ENCODE measurements around the gene SLC17A1.

The SLC17A1 gene

DNA sequence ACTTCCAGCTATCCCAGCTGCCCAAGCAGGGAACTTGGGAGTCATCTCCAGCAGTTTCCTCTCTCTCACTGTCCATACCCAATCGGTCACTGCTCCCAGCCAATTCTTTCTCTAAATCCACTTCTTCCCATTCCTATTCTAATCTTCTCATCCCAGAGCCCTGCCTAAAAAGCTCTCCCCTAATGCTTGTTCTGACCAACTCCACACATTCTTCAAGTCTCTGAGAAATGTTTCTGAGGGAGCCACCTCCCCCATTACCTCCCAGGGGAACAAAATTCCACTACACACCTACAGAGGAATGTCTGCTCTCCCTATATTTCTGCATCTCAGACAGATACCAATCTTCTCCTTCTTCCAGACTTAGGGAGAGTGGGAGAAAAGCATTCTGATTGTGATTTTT lies 63.3 kb downstream of the SLC17A1 start:
- Histone ChIP-seq H3K9ac (ENCODE audit: low read depth, low read length, poor library complexity) (no peak overlapping the region), H2AK5ac (ENCODE audit: low read depth, low read length) (no peak overlapping the region), H3K27me3 (ENCODE audit: control insufficient read depth in 3 of 3, insufficient read depth in 3 of 3, low read depth in 1 of 3, low read length in 3 of 3) (no peaks in the 10 kb centered on the region), H2BK5ac (ENCODE audit: low read length) (no peak overlapping the region), H3K4me1 (ENCODE audit: control insufficient read depth in 2 of 2, insufficient read depth in 1 of 2, low read depth in 1 of 2, low read length in 2 of 2) (peaks cover 0 to 2% of the 10 kb centered on the region in 2 donors), H2BK15ac (ENCODE audit: low read length) (no peak overlapping the region), H3K27ac (replicated peaks; ENCODE audit: low read length) (no peak overlapping the region), H4K91ac (ENCODE audit: low read depth, low read length, poor library complexity) (no peak overlapping the region), H3K9me3 (replicated peaks in 1 of 2; ENCODE audit: control insufficient read depth in 2 of 2, insufficient read depth in 1 of 2, low read depth in 1 of 2, low read length in 2 of 2) (no peaks in the 10 kb centered on the region), H3K18ac (ENCODE audit: low read length) (no peak overlapping the region), H3K4me3 (ENCODE audit: low read length in 2 of 2) (no peak overlapping the region), H3K79me1 (ENCODE audit: low read depth, low read length) (no peaks in the 10 kb centered on the region), H3K36me3 (replicated peaks in 1 of 2; ENCODE audit: control insufficient read depth in 2 of 2, insufficient read depth in 2 of 2, low read length in 2 of 2) (no peaks in the 10 kb centered on the region), H2AFZ (ENCODE audit: low read length) (no peak overlapping the region), H2BK120ac (ENCODE audit: low read depth, low read length) (no peak overlapping the region), H3K4ac (ENCODE audit: low read length) (no peak overlapping the region), H2BK12ac (ENCODE audit: low read length) (no peak overlapping the region), H3K23ac (ENCODE audit: low read depth, low read length, poor library complexity) (no peak overlapping the region), H4K8ac (ENCODE audit: low read depth, low read length) (no peak overlapping the region), H3K4me2 (ENCODE audit: insufficient read depth, low read length, poor library complexity, severe bottlenecking) (no peak overlapping the region), H3K14ac (ENCODE audit: low read length) (no peak overlapping the region)
- no CpG with 5 or more reads among the region's 1 CpG for WGBS, 2 donors (ENCODE audit: extremely low coverage in 2 of 2, insufficient read length in 2 of 2, insufficient replicate concordance in 1 of 2)
- no peak for DNase-seq (ENCODE audit: low spot score)

DNA sequence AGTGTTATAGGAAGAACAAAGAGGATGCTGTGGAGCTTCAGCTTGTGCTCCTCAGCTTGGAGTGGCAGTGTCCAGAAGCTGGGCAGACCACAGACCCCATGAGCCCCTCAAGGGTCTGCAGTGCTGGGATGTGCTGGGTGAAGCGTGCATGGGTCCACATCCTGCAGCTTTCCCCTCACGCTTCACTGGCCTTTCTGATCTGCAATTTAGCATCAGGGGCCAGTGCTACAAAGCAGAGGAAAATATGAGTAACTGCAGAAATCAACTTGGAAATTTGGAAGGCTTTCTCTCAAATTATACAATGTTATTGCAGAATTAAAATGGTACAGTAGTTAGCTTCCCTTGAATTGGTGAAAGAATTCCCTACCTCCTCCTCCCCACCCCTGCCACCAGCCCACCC lies 67.2 kb downstream of the SLC17A1 start:
- Histone ChIP-seq H4K8ac (ENCODE audit: low read depth, low read length) (no peak overlapping the region), H2BK5ac (ENCODE audit: low read length) (no peak overlapping the region), H3K4me1 (ENCODE audit: control insufficient read depth in 2 of 2, insufficient read depth in 1 of 2, low read depth in 1 of 2, low read length in 2 of 2) (peaks cover 0 to 2% of the 10 kb centered on the region in 2 donors), H2AK5ac (ENCODE audit: low read depth, low read length) (no peak overlapping the region), H3K18ac (ENCODE audit: low read length) (peak overlapping the region; percentile 81), H3K4me2 (ENCODE audit: insufficient read depth, low read length, poor library complexity, severe bottlenecking) (no peak overlapping the region), H2BK120ac (ENCODE audit: low read depth, low read length) (no peak overlapping the region), H2BK15ac (ENCODE audit: low read length) (no peak overlapping the region), H3K4ac (ENCODE audit: low read length) (no peak overlapping the region), H2AFZ (ENCODE audit: low read length) (no peak overlapping the region), H3K79me1 (ENCODE audit: low read depth, low read length) (no peaks in the 10 kb centered on the region), H4K91ac (ENCODE audit: low read depth, low read length, poor library complexity) (no peak overlapping the region), H3K36me3 (replicated peaks in 1 of 2; ENCODE audit: control insufficient read depth in 2 of 2, insufficient read depth in 2 of 2, low read length in 2 of 2) (no peaks in the 10 kb centered on the region), H3K9ac (ENCODE audit: low read depth, low read length, poor library complexity) (no peak overlapping the region), H3K9me3 (replicated peaks in 1 of 2; ENCODE audit: control insufficient read depth in 2 of 2, insufficient read depth in 1 of 2, low read depth in 1 of 2, low read length in 2 of 2) (no peaks in the 10 kb centered on the region), H2BK12ac (ENCODE audit: low read length) (no peak overlapping the region), H3K27ac (replicated peaks; ENCODE audit: low read length) (no peak overlapping the region), H3K14ac (ENCODE audit: low read length) (no peak overlapping the region), H3K27me3 (ENCODE audit: control insufficient read depth in 3 of 3, insufficient read depth in 3 of 3, low read depth in 1 of 3, low read length in 3 of 3) (peaks cover 0 to 3% (median 0%) of the 10 kb centered on the region in 3 experiments), H3K4me3 (ENCODE audit: low read length in 2 of 2) (no peak overlapping the region), H3K23ac (ENCODE audit: low read depth, low read length, poor library complexity) (no peak overlapping the region)
- no peak for DNase-seq (ENCODE audit: low spot score)
- WGBS, 2 donors (ENCODE audit: extremely low coverage in 2 of 2, insufficient read length in 2 of 2, insufficient replicate concordance in 1 of 2) = no CpG with 5 or more reads among the region's 2 CpGs

DNA sequence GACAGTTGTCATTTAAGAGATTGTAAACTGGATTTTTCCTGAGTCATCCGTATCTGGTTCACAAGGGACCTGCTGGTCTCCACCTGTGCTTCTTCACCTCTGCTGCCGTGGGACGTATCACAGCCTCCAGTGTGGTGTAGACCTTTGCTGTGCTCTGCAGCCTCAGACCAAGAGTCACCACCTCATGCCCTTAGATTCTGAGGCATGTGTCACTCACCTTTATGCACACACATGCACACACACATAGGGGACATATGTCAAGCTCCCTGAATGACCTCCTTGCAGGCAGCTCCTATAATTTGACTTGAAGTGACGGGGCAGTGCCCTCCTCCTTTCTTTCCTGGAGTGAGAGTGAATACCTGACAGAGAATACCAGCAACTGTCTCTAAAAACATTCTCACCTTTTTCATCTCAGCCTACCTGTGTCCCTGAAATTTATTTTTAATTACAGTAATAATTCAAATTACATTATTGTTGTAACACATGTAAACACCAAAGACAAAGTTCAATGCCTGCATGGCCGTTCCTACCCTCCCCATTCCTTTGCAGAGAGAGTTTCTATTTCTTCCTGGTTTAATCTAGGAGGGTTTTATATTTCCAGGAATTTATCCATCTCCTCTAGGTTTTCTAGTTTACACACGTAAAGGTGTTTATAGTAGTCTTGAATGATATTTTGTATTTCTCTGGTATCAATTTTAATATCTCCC lies 73.8 kb downstream of the SLC17A1 start:
- no peak overlapping the region for H4K91ac ChIP-seq (ENCODE audit: low read depth, low read length, poor library complexity)
- H2AFZ ChIP-seq (ENCODE audit: low read length) = no peak overlapping the region
- peaks cover 0 to under 1% (median 0%) of the 10 kb centered on the region in 3 experiments for H3K27me3 ChIP-seq (ENCODE audit: control insufficient read depth in 3 of 3, insufficient read depth in 3 of 3, low read depth in 1 of 3, low read length in 3 of 3)
- H2BK15ac ChIP-seq (ENCODE audit: low read length) = no peak overlapping the region
- no peak for DNase-seq (ENCODE audit: low spot score)
- H3K14ac ChIP-seq (ENCODE audit: low read length) = no peak overlapping the region
- no peaks in the 10 kb centered on the region for H3K36me3 ChIP-seq (replicated peaks in 1 of 2; ENCODE audit: control insufficient read depth in 2 of 2, insufficient read depth in 2 of 2, low read length in 2 of 2)
- no CpG with 5 or more reads among the region's 6 CpGs for WGBS, 2 donors (ENCODE audit: extremely low coverage in 2 of 2, insufficient read length in 2 of 2, insufficient replicate concordance in 1 of 2)
- no peak overlapping the region for H3K27ac ChIP-seq (replicated peaks; ENCODE audit: low read length)
- no peaks in the 10 kb centered on the region for H3K9me3 ChIP-seq (replicated peaks in 1 of 2; ENCODE audit: control insufficient read depth in 2 of 2, insufficient read depth in 1 of 2, low read depth in 1 of 2, low read length in 2 of 2)
- H3K4me2 ChIP-seq (ENCODE audit: insufficient read depth, low read length, poor library complexity, severe bottlenecking) = no peak overlapping the region
- no peak overlapping the region for H3K4ac ChIP-seq (ENCODE audit: low read length)
- no peak overlapping the region for H2BK5ac ChIP-seq (ENCODE audit: low read length)
- H3K4me3 ChIP-seq (ENCODE audit: low read length in 2 of 2) = no peak overlapping the region
- no peak overlapping the region for H4K8ac ChIP-seq (ENCODE audit: low read depth, low read length)
- H2AK5ac ChIP-seq (ENCODE audit: low read depth, low read length) = no peak overlapping the region
- H2BK120ac ChIP-seq (ENCODE audit: low read depth, low read length) = no peak overlapping the region
- no peak overlapping the region for H2BK12ac ChIP-seq (ENCODE audit: low read length)
- no peaks in the 10 kb centered on the region for H3K79me1 ChIP-seq (ENCODE audit: low read depth, low read length)
- H3K4me1 ChIP-seq (ENCODE audit: control insufficient read depth in 2 of 2, insufficient read depth in 1 of 2, low read depth in 1 of 2, low read length in 2 of 2) = no peaks in the 10 kb centered on the region
- no peak overlapping the region for H3K23ac ChIP-seq (ENCODE audit: low read depth, low read length, poor library complexity)
- H3K18ac ChIP-seq (ENCODE audit: low read length) = no peak overlapping the region
- no peak overlapping the region for H3K9ac ChIP-seq (ENCODE audit: low read depth, low read length, poor library complexity)

DNA sequence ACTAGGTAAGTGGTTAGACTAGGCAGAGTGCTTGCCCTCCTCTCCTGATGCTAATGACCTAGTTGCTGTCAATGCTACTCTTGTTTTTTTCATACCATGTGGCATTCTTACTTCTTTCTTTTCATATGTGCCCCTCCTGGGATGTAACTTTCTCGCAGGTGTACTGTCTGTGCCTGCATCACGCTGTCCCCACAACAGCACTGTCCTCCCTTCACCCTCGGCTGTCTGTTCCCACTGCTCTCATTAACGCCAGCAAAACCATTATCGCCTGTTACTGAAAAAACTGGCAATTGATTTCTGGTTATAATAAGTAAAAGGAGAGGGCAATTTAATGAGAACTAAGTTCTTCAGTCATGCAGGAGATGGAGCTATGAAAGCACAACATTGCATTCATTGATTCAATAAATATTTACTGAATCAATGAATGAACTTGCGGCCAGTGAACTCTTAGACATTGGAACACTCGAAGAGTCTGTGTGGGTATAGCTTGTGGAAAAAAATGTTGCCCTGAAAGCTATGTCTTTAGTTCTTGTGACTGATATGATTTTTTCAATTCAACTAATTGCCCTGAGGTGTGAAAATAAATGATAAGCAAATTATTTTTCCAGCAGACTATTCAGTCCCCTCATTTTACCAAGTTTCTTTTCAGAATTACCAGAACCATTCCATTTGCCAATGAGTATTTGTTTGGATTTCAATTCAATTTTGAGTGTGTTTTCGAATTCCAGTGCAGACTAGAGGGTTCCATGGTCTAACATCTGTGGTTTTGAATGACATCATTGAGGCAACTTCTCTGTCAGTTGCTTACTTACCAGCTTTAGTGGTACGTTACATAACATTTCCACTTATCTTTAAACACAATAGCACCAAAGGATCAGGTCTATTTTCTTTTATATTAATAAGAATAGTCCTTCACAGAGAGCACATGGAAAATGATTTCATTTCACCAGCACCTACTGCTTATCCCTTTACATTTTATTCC lies 75.2 kb downstream of the SLC17A1 start:
- H3K14ac ChIP-seq (ENCODE audit: low read length) = no peak overlapping the region
- no CpG with 5 or more reads among the region's 9 CpGs for WGBS, 2 donors (ENCODE audit: extremely low coverage in 2 of 2, insufficient read length in 2 of 2, insufficient replicate concordance in 1 of 2)
- no peak overlapping the region for H2BK12ac ChIP-seq (ENCODE audit: low read length)
- no peaks in the 10 kb centered on the region for H3K4me1 ChIP-seq (ENCODE audit: control insufficient read depth in 2 of 2, insufficient read depth in 1 of 2, low read depth in 1 of 2, low read length in 2 of 2)
- H3K4me2 ChIP-seq (ENCODE audit: insufficient read depth, low read length, poor library complexity, severe bottlenecking) = no peak overlapping the region
- no peaks in the 10 kb centered on the region for H3K79me1 ChIP-seq (ENCODE audit: low read depth, low read length)
- H3K23ac ChIP-seq (ENCODE audit: low read depth, low read length, poor library complexity) = no peak overlapping the region
- H3K18ac ChIP-seq (ENCODE audit: low read length) = no peak overlapping the region
- no peak overlapping the region for H4K91ac ChIP-seq (ENCODE audit: low read depth, low read length, poor library complexity)
- no peaks in the 10 kb centered on the region for H3K36me3 ChIP-seq (replicated peaks in 1 of 2; ENCODE audit: control insufficient read depth in 2 of 2, insufficient read depth in 2 of 2, low read length in 2 of 2)
- H3K4me3 ChIP-seq (ENCODE audit: low read length in 2 of 2) = no peak overlapping the region
- H3K27me3 ChIP-seq (ENCODE audit: control insufficient read depth in 3 of 3, insufficient read depth in 3 of 3, low read depth in 1 of 3, low read length in 3 of 3) = no peaks in the 10 kb centered on the region
- no peak overlapping the region for H2BK5ac ChIP-seq (ENCODE audit: low read length)
- H3K9me3 ChIP-seq (replicated peaks in 1 of 2; ENCODE audit: control insufficient read depth in 2 of 2, insufficient read depth in 1 of 2, low read depth in 1 of 2, low read length in 2 of 2) = no peaks in the 10 kb centered on the region
- H3K4ac ChIP-seq (ENCODE audit: low read length) = no peak overlapping the region
- H2BK120ac ChIP-seq (ENCODE audit: low read depth, low read length) = no peak overlapping the region
- H2AFZ ChIP-seq (ENCODE audit: low read length) = no peak overlapping the region
- H3K27ac ChIP-seq (replicated peaks; ENCODE audit: low read length) = no peak overlapping the region
- no peak overlapping the region for H4K8ac ChIP-seq (ENCODE audit: low read depth, low read length)
- no peak overlapping the region for H2BK15ac ChIP-seq (ENCODE audit: low read length)
- H2AK5ac ChIP-seq (ENCODE audit: low read depth, low read length) = no peak overlapping the region
- no peak for DNase-seq (ENCODE audit: low spot score)
- H3K9ac ChIP-seq (ENCODE audit: low read depth, low read length, poor library complexity) = no peak overlapping the region

All from neuronal stem cell (in vitro differentiated cells).